HG02885 (cell line): Measurements from ENCODE around the gene GPR84.
"Not testable (repeated sequence)": the region's sequence is repeated elsewhere in the genome, so short reads cannot be mapped to it uniquely, and the experiment has no call there.

ENCODE experiments used
- ATAC-seq: cut with Tn5 transposase; IDR thresholded peaks from one replicate; pipeline ENCODE4 v1.9.1; 2021; ENCODE audit warnings: mild to moderate bottlenecking; ENCODE audit not compliant: unreplicated experiment, poor library complexity

Gene GPR84

GRCh38 chr12:54357506-54358190 is 6.6 kb downstream of the GPR84 start:
- no peak for ATAC-seq

GRCh38 chr12:54356951-54357356 is 7.3 kb downstream of the GPR84 start:
- ATAC-seq: no peak

GRCh38 chr12:54356228-54356627 is 8.1 kb downstream of the GPR84 start:
- no peak for ATAC-seq

GRCh38 chr12:54355104-54355815 is 9.0 kb downstream of the GPR84 start:
- ATAC-seq: no peak

GRCh38 chr12:54354271-54354670 is 10.0 kb downstream of the GPR84 start:
- ATAC-seq: not testable (repeated sequence)

- no peak for ATAC-seq
Measured at GRCh38 chr12:54352891-54353874, 11.1 kb downstream of the GPR84 start.

- no peak for ATAC-seq
Measured at GRCh38 chr12:54352022-54352531, 12.2 kb downstream of the GPR84 start.

- no peak for ATAC-seq
Measured at GRCh38 chr12:54351341-54351740, 12.9 kb downstream of the GPR84 start.

GRCh38 chr12:54350743-54351142 is 13.5 kb downstream of the GPR84 start:
- no peak for ATAC-seq

- ATAC-seq: no peak
Measured at GRCh38 chr12:54349679-54350078, 14.6 kb downstream of the GPR84 start.

GRCh38 chr12:54349036-54349435 is 15.2 kb downstream of the GPR84 start:
- no peak for ATAC-seq

GRCh38 chr12:54341378-54342300 is 22.6 kb downstream of the GPR84 start:
- no peak for ATAC-seq

- no peak for ATAC-seq
Measured at GRCh38 chr12:54340846-54341245, 23.4 kb downstream of the GPR84 start.

GRCh38 chr12:54338698-54339296 is 25.5 kb downstream of the GPR84 start:
- no peak for ATAC-seq

- no peak for ATAC-seq
Measured at GRCh38 chr12:54337854-54338650, 26.2 kb downstream of the GPR84 start.

- no peak for ATAC-seq
Measured at GRCh38 chr12:54337280-54337842, 26.9 kb downstream of the GPR84 start.

GRCh38 chr12:54333420-54334034 is 30.8 kb downstream of the GPR84 start:
- no peak for ATAC-seq

GRCh38 chr12:54331461-54331860 is 32.8 kb downstream of the GPR84 start:
- no peak for ATAC-seq
